ENCODE measurements around the gene PSG6. TPM values are rescaled to one million over a fixed set of nuclear protein-coding genes. Genes with fewer than 3 reads are reported as not detected.
"Not testable (repeated sequence)": the region's sequence is repeated elsewhere in the genome, so short reads cannot be mapped to it uniquely, and the experiment has no call there.

The PSG6 gene
- total RNA-seq, 2 donors from 2014 or later: not detected

GRCh38 chr19:42932485-42933101 is 14.9 kb upstream of the PSG6 start:
- DNase-seq (ENCODE audit: low spot score); H3K27ac ChIP-seq; H3K4me1 ChIP-seq (replicated peaks); H3K27me3 ChIP-seq (replicated peaks; ENCODE audit: insufficient read depth); intact Hi-C loops (cut with DNase I); H3K4me3 ChIP-seq; H3K9me3 ChIP-seq; H3K36me3 ChIP-seq: not testable (repeated sequence)
- WGBS: 19% methylated on average over 5 of the region's 5 CpGs

- H3K4me1 ChIP-seq (replicated peaks); H3K4me3 ChIP-seq; H3K27me3 ChIP-seq (replicated peaks; ENCODE audit: insufficient read depth); H3K9me3 ChIP-seq; H3K27ac ChIP-seq; H3K36me3 ChIP-seq; intact Hi-C loops (cut with DNase I); DNase-seq (ENCODE audit: low spot score): not testable (repeated sequence)
- 0% methylated on average over 1 of the region's 1 CpG for WGBS
- TF ChIP-seq, protein P1, sequence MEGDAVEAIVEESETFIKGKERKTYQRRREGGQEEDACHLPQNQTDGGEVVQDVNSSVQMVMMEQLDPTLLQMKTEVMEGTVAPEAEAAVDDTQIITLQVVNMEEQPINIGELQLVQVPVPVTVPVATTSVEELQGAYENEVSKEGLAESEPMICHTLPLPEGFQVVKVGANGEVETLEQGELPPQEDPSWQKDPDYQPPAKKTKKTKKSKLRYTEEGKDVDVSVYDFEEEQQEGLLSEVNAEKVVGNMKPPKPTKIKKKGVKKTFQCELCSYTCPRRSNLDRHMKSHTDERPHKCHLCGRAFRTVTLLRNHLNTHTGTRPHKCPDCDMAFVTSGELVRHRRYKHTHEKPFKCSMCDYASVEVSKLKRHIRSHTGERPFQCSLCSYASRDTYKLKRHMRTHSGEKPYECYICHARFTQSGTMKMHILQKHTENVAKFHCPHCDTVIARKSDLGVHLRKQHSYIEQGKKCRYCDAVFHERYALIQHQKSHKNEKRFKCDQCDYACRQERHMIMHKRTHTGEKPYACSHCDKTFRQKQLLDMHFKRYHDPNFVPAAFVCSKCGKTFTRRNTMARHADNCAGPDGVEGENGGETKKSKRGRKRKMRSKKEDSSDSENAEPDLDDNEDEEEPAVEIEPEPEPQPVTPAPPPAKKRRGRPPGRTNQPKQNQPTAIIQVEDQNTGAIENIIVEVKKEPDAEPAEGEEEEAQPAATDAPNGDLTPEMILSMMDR (IDR thresholded peaks at IDR 0.05): peak in 2 of 4 experiments; percentile 19 to 32
These were observed 12.5 kb upstream of the PSG6 start for GRCh38 chr19:42930214-42930613.

GRCh38 chr19:42928896-42929295 is 11.2 kb upstream of the PSG6 start:
- TF ChIP-seq POLR2AphosphoS5 (IDR thresholded peaks at IDR 0.05) (no peak), POLR2A (IDR thresholded peaks at IDR 0.05) (no peak)
- TF ChIP-seq, protein P1 (IDR thresholded peaks at IDR 0.05): no peak

DNA sequence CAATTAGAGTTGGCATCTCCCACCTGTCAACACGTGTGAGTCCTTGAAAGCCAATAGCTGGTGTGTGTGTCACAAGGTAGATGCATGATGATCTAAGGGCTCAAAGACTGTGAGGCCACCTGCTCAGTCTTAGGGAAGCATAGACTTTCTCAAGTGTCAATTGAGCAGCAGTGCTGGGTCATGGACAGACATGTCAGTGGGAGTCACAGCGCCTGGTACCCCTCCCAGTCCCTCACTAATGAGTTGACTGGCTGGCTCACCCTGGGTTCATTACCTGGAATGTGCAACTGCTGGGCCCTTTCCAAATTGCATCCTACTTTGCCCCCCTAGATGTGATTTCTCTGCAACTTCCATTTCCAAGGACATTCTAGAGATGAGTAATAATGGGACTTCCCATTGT is 9.1 kb upstream of the PSG6 start:
- no peaks in the 10 kb centered on the region for H3K4me1 ChIP-seq (replicated peaks)
- intact Hi-C loops (cut with DNase I): no loop called here
- H3K36me3 ChIP-seq: no peaks in the 10 kb centered on the region
- H3K4me3 ChIP-seq: no peak overlapping the region
- TF ChIP-seq, protein P1 (IDR thresholded peaks at IDR 0.05): no peak
- TF ChIP-seq POLR2A (IDR thresholded peaks at IDR 0.05): no peak
- no peak for TF ChIP-seq POLR2AphosphoS5 (IDR thresholded peaks at IDR 0.05)
- no peaks in the 10 kb centered on the region for H3K9me3 ChIP-seq
- 66% methylated on average over 2 of the region's 2 CpGs for WGBS
- no peak overlapping the region for H3K27ac ChIP-seq
- no peaks in the 10 kb centered on the region for H3K27me3 ChIP-seq (replicated peaks; ENCODE audit: insufficient read depth)
- DNase-seq (ENCODE audit: low spot score): no peak

More at GRCh38 chr19:42928896-42929295, 11.2 kb upstream of the PSG6 start:
- intact Hi-C loops (cut with DNase I): no loop called here
- H3K27ac ChIP-seq: no peak overlapping the region
- DNase-seq (ENCODE audit: low spot score): no peak
- WGBS: 89% methylated on average over 3 of the region's 3 CpGs
- no peaks in the 10 kb centered on the region for H3K9me3 ChIP-seq
- no peak overlapping the region for H3K4me3 ChIP-seq
- H3K4me1 ChIP-seq (replicated peaks): no peaks in the 10 kb centered on the region
- H3K36me3 ChIP-seq: no peaks in the 10 kb centered on the region
- H3K27me3 ChIP-seq (replicated peaks; ENCODE audit: insufficient read depth): no peaks in the 10 kb centered on the region

DNA sequence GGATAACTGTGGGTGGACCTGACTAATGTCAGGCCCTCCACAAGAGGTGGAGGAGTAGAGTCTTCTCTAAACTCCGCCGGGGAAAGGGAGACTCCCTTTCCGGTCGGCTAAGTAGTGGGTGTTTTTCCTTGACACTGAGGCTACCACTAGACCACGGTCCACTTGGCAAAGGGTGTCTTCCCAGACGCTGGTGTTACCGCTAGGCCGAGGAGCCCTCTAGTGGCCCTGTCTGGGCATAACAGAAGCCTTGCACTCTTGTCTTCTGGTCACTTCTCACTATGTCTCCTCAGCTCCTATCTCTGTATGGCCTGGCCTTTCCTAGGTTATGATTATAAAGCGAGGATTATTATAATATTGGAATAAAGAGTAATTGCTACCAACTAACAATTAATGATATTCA is 5.4 kb upstream of the PSG6 start:
- H3K36me3 ChIP-seq; H3K27ac ChIP-seq; DNase-seq (ENCODE audit: low spot score); H3K27me3 ChIP-seq (replicated peaks; ENCODE audit: insufficient read depth); H3K9me3 ChIP-seq; H3K4me1 ChIP-seq (replicated peaks); intact Hi-C loops (cut with DNase I); H3K4me3 ChIP-seq: not testable (repeated sequence)
- WGBS: 42% methylated on average over 9 of the region's 9 CpGs

DNA sequence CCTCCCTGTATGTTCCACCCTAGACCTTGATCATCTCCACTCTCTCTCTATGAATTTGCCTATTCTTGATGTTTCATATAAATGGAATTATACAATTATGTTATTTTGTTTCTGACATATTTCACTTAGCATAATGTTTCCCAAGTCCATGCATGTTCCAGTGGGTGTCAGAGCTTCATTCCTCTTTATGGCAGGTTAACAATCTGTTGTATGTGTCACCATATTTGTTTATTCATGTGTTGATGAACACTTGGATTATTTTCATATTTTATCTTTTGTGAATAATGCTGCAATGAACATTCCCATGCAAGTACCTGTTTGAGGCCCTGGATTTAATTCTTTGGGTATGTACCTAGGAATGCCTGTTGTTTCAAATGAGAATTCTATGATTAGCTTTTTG is 3.3 kb upstream of the PSG6 start:
- H3K9me3 ChIP-seq; H3K27me3 ChIP-seq (replicated peaks; ENCODE audit: insufficient read depth); H3K27ac ChIP-seq; H3K4me1 ChIP-seq (replicated peaks); H3K36me3 ChIP-seq; H3K4me3 ChIP-seq; DNase-seq (ENCODE audit: low spot score); intact Hi-C loops (cut with DNase I): not testable (repeated sequence)

Measured in prostate gland (tissue), 2 donors.